Measurements from ENCODE around the gene TEK. TPM values are rescaled to one million over a fixed set of nuclear protein-coding genes. Genes with fewer than 3 reads are reported as not detected.

TEK gene
- polyA plus RNA-seq, 3 donors, result not detected

DNA sequence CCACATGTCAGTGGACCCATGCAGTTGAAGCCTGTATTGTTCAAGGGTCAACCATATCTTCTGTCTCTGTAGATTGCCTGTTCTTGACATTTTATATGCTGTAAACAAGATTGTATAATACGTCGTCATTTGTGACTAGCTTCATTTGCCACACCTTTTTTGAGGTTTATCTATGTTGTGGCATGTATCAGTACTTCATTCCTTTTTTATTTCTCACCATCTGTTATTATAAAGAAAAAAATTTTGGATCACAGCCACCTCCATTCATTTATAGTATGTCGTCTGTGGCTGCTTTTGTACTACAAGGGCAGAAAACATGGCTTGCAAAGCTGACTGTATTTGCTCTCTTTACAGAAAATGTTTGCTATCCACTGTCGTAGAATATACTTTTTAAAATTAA is 72.4 kb downstream of the TEK start:
- H3K79me2 ChIP-seq (ENCODE audit: insufficient read depth, low read length), result no peaks in the 10 kb centered on the region
- H3K27me3 ChIP-seq (ENCODE audit: control insufficient read depth in 2 of 2, insufficient read depth in 2 of 2, low read length in 2 of 2), result no peaks in the 10 kb centered on the region
- no peak overlapping the region for H3K9ac ChIP-seq (ENCODE audit: insufficient read depth, low read length, poor library complexity, severe bottlenecking)
- no peaks in the 10 kb centered on the region for H3K9me3 ChIP-seq (replicated peaks in 1 of 2; ENCODE audit: control insufficient read depth in 1 of 2, insufficient read depth in 1 of 2, low read length in 2 of 2)
- no peak for DNase-seq
- no peaks in the 10 kb centered on the region for H4K20me1 ChIP-seq (ENCODE audit: insufficient read depth, low read length)
- Mint-ChIP-seq H3K4me1 (no peaks in the 10 kb centered on the region), H3K36me3 (no peaks in the 10 kb centered on the region), H3K4me3 (no peak overlapping the region), H3K27me3 (ENCODE audit: low read depth in 3 of 3) (no peaks in the 10 kb centered on the region), H3K27ac (no peak overlapping the region), H3K9me3 (peaks cover 0 to 6% (median 4%) of the 10 kb centered on the region in 7 donors)
- H2AFZ ChIP-seq (ENCODE audit: insufficient read depth, low read depth, low read length, poor library complexity, severe bottlenecking), result no peak overlapping the region
- H3K4me1 ChIP-seq (ENCODE audit: control insufficient read depth in 1 of 2, insufficient read depth in 2 of 2, low read length in 2 of 2), result no peaks in the 10 kb centered on the region
- WGBS (ENCODE audit: insufficient coverage), result no CpG with 5 or more reads among the region's 4 CpGs
- no peak overlapping the region for H3K27ac ChIP-seq (ENCODE audit: low read depth in 1 of 2, low read length in 2 of 2)
- no peak overlapping the region for H3K4me3 ChIP-seq (replicated peaks in 1 of 3; ENCODE audit: low read depth in 2 of 3, low read length in 3 of 3)
- H3K36me3 ChIP-seq (replicated peaks in 1 of 2; ENCODE audit: control insufficient read depth in 1 of 2, insufficient read depth in 2 of 2, low read length in 2 of 2), result no peaks in the 10 kb centered on the region
- H3K4me2 ChIP-seq (replicated peaks; ENCODE audit: extremely low read depth, low read length, poor library complexity, severe bottlenecking), result no peak overlapping the region
- intact Hi-C loops (cut with micrococcal nuclease), result no loop called here
- no peak for TF ChIP-seq CTCF (IDR thresholded peaks at IDR 0.05)

DNA sequence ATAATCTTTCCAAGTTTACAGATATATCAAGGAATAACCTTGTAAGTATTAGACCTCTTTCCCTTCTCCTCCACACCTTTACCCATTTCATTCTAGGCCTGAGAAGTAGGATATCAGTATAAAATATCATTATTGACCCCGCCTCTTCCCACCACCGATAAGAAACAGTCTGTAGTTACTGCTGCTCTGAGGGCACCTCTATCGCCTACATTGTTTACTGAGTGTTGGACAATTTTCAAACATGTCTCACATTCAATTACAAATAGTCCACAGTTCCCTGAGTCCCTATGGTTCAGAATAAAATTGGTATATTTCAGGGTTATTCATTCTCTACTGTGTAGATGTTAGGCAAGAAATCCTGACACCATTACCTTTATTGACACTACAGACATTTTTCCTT is 73.4 kb downstream of the TEK start:
- Histone ChIP-seq H3K9ac (ENCODE audit: insufficient read depth, low read length, poor library complexity, severe bottlenecking) (no peak overlapping the region), H3K27me3 (ENCODE audit: control insufficient read depth in 2 of 2, insufficient read depth in 2 of 2, low read length in 2 of 2) (no peaks in the 10 kb centered on the region), H2AFZ (ENCODE audit: insufficient read depth, low read depth, low read length, poor library complexity, severe bottlenecking) (no peak overlapping the region), H3K27ac (ENCODE audit: low read depth in 1 of 2, low read length in 2 of 2) (no peak overlapping the region), H3K4me2 (replicated peaks; ENCODE audit: extremely low read depth, low read length, poor library complexity, severe bottlenecking) (no peak overlapping the region), H3K79me2 (ENCODE audit: insufficient read depth, low read length) (no peaks in the 10 kb centered on the region), H3K4me1 (ENCODE audit: control insufficient read depth in 1 of 2, insufficient read depth in 2 of 2, low read length in 2 of 2) (no peaks in the 10 kb centered on the region), H3K36me3 (replicated peaks in 1 of 2; ENCODE audit: control insufficient read depth in 1 of 2, insufficient read depth in 2 of 2, low read length in 2 of 2) (no peaks in the 10 kb centered on the region), H3K4me3 (replicated peaks in 1 of 3; ENCODE audit: low read depth in 2 of 3, low read length in 3 of 3) (no peak overlapping the region), H4K20me1 (ENCODE audit: insufficient read depth, low read length) (no peaks in the 10 kb centered on the region), H3K9me3 (replicated peaks in 1 of 2; ENCODE audit: control insufficient read depth in 1 of 2, insufficient read depth in 1 of 2, low read length in 2 of 2) (no peaks in the 10 kb centered on the region)
- H3K27me3 Mint-ChIP-seq (ENCODE audit: low read depth in 3 of 3), result no peaks in the 10 kb centered on the region
- H3K4me3 Mint-ChIP-seq, result no peak overlapping the region
- no peak for DNase-seq
- no peaks in the 10 kb centered on the region for H3K36me3 Mint-ChIP-seq
- peaks cover 0 to 6% (median under 1%) of the 10 kb centered on the region in 7 donors for H3K9me3 Mint-ChIP-seq
- H3K27ac Mint-ChIP-seq, result no peak overlapping the region
- intact Hi-C loops (cut with micrococcal nuclease), result no loop called here
- no CpG with 5 or more reads among the region's 3 CpGs for WGBS (ENCODE audit: insufficient coverage)
- no peak for TF ChIP-seq CTCF (IDR thresholded peaks at IDR 0.05)
- H3K4me1 Mint-ChIP-seq, result no peaks in the 10 kb centered on the region
